Mesendoderm (in vitro differentiated cells): ENCODE results near the gene CFAP97D2.

ENCODE experiments used
- DNase-seq: peaks from one replicate; pipeline ENCODE4 v3.0.0; 2013
- H2AK5ac ChIP-seq: 2 replicates; pipeline ENCODE4 v1.6.1; 2013; ENCODE audit warnings: low read length, inconsistent platforms
- H2BK120ac ChIP-seq: 2 replicates; pipeline ENCODE4 v1.6.1; 2013; ENCODE audit warnings: low read depth, mild to moderate bottlenecking, low read length, moderate library complexity, mixed read lengths
- H2BK15ac ChIP-seq: replicated peaks from 2 replicates; pipeline ENCODE4 v1.6.1; 2013; ENCODE audit warnings: low read depth, mild to moderate bottlenecking, moderate library complexity
- H2BK5ac ChIP-seq: 2 replicates; pipeline ENCODE4 v1.6.1; 2013; ENCODE audit warnings: low read length, inconsistent platforms
- H3K18ac ChIP-seq: 2 replicates; pipeline ENCODE4 v1.6.1; 2013; ENCODE audit warnings: mild to moderate bottlenecking, low read length, mixed read lengths
- H3K23ac ChIP-seq: one replicate; pipeline ENCODE4 v1.6.1; 2013; ENCODE audit warnings: low read length
- H3K27ac ChIP-seq: 2 replicates; pipeline ENCODE4 v1.5.1; 2013; ENCODE audit warnings: low read depth, mild to moderate bottlenecking, inconsistent platforms, low read length, moderate library complexity
- H3K27me3 ChIP-seq: 2 replicates; pipeline ENCODE4 v1.6.1; 2013; ENCODE audit warnings: low read length, control low read depth, mild to moderate bottlenecking, inconsistent platforms; ENCODE audit not compliant: insufficient read depth, poor library complexity
- H3K36me3 ChIP-seq: 2 replicates; pipeline ENCODE4 v1.6.1; 2013; ENCODE audit warnings: low read length, inconsistent platforms; ENCODE audit not compliant: control insufficient read depth, insufficient read depth
- H3K4ac ChIP-seq: one replicate; pipeline ENCODE4 v1.6.1; 2013; ENCODE audit warnings: low read depth, mild to moderate bottlenecking, low read length, moderate library complexity
- H3K4me1 ChIP-seq: 2 replicates; pipeline ENCODE4 v1.6.1; 2013; ENCODE audit warnings: low read depth, low read length, inconsistent platforms; ENCODE audit not compliant: control insufficient read depth
- H3K4me2 ChIP-seq: 2 replicates; pipeline ENCODE4 v1.6.1; 2013; ENCODE audit warnings: low read length
- H3K4me3 ChIP-seq: 2 replicates; pipeline ENCODE4 v1.5.1; 2013; ENCODE audit warnings: mild to moderate bottlenecking, low read length
- H3K56ac ChIP-seq: one replicate; pipeline ENCODE4 v1.6.1; 2013; ENCODE audit warnings: low read length
- H3K79me1 ChIP-seq: 2 replicates; pipeline ENCODE4 v1.6.1; 2013; ENCODE audit warnings: low read length, inconsistent platforms
- H3K79me2 ChIP-seq: 2 replicates; pipeline ENCODE4 v1.6.1; 2013; ENCODE audit warnings: mild to moderate bottlenecking, low read length; ENCODE audit not compliant: control insufficient read depth, insufficient read depth
- H3K9ac ChIP-seq: 2 replicates; pipeline ENCODE4 v1.6.1; 2013; ENCODE audit warnings: low read length, inconsistent platforms
- H4K5ac ChIP-seq: one replicate; pipeline ENCODE4 v1.6.1; 2013; ENCODE audit warnings: low read length
- H4K8ac ChIP-seq: one replicate; pipeline ENCODE4 v1.6.1; 2013; ENCODE audit warnings: low read depth, mild to moderate bottlenecking, control low read depth, low read length, moderate library complexity
- WGBS: extraction: QIAGEN DNeasy Blood & Tissue Kit; methylation state at CpG from one replicate; pipeline ENCODE4 v1.1.7; 2013; ENCODE audit warnings: low lambda C conversion rate, missing lambda C conversion rate; ENCODE audit not compliant: insufficient coverage; ENCODE audit errors: extremely low coverage; 5-methylcytosine and 5-hydroxymethylcytosine counted together

CFAP97D2 gene

GRCh38 chr13:114237415-114238112, 58.5 kb downstream of the CFAP97D2 start:
- DNase-seq = no peak
- no peak overlapping the region for H3K18ac ChIP-seq
- H3K79me2 ChIP-seq = peaks cover 13% of the 10 kb centered on the region
- no peak overlapping the region for H3K56ac ChIP-seq
- no peak overlapping the region for H2BK5ac ChIP-seq
- no peak overlapping the region for H3K4me2 ChIP-seq
- WGBS = no CpG with 5 or more reads among the region's 7 CpGs
- H3K9ac ChIP-seq = no peak overlapping the region
- peaks cover 3% of the 10 kb centered on the region for H3K4me1 ChIP-seq
- no peak overlapping the region for H4K5ac ChIP-seq
- H2BK15ac ChIP-seq = no peak overlapping the region
- no peak overlapping the region for H2BK120ac ChIP-seq
- peaks cover 7% of the 10 kb centered on the region for H3K79me1 ChIP-seq
- peaks cover 3% of the 10 kb centered on the region for H3K36me3 ChIP-seq
- H2AK5ac ChIP-seq = no peak overlapping the region
- H4K8ac ChIP-seq = no peak overlapping the region
- H3K27ac ChIP-seq = no peak overlapping the region
- H3K27me3 ChIP-seq = no peaks in the 10 kb centered on the region
- no peak overlapping the region for H3K4ac ChIP-seq
- H3K23ac ChIP-seq = no peak overlapping the region
- H3K4me3 ChIP-seq = no peak overlapping the region

- Histone ChIP-seq H4K5ac (no peak overlapping the region), H3K23ac (no peak overlapping the region), H3K4me1 (no peaks in the 10 kb centered on the region), H3K27me3 (no peaks in the 10 kb centered on the region), H3K18ac (no peak overlapping the region), H3K4ac (no peak overlapping the region), H3K79me1 (peaks cover 4% of the 10 kb centered on the region), H4K8ac (no peak overlapping the region), H3K4me2 (no peak overlapping the region), H2BK120ac (no peak overlapping the region), H3K79me2 (peaks cover 3% of the 10 kb centered on the region), H2BK5ac (no peak overlapping the region), H2BK15ac (no peak overlapping the region), H3K56ac (no peak overlapping the region), H2AK5ac (no peak overlapping the region), H3K27ac (no peak overlapping the region), H3K4me3 (no peak overlapping the region), H3K9ac (no peak overlapping the region), H3K36me3 (peaks cover 16% of the 10 kb centered on the region)
- WGBS = no CpG with 5 or more reads among the region's 6 CpGs
- DNase-seq = no peak
These were observed 62.9 kb downstream of the CFAP97D2 start for GRCh38 chr13:114241918-114242317.

GRCh38 chr13:114243971-114244370, 64.9 kb downstream of the CFAP97D2 start:
- no peak overlapping the region for H3K18ac ChIP-seq

GRCh38 chr13:114244637-114245036, 65.6 kb downstream of the CFAP97D2 start:
- Histone ChIP-seq H3K36me3 (peaks cover 16% of the 10 kb centered on the region), H2AK5ac (no peak overlapping the region), H4K5ac (no peak overlapping the region)

More at GRCh38 chr13:114243971-114244370, 64.9 kb downstream of the CFAP97D2 start:
- no peak overlapping the region for H2BK15ac ChIP-seq
- peaks cover 16% of the 10 kb centered on the region for H3K36me3 ChIP-seq
- H4K5ac ChIP-seq = no peak overlapping the region
- H3K9ac ChIP-seq = no peak overlapping the region
- no peak overlapping the region for H3K4me3 ChIP-seq
- WGBS = no CpG with 5 or more reads among the region's 3 CpGs
- no peak overlapping the region for H3K27ac ChIP-seq
- H2AK5ac ChIP-seq = no peak overlapping the region
- H3K4me1 ChIP-seq = no peaks in the 10 kb centered on the region
- H3K4ac ChIP-seq = no peak overlapping the region
- no peak overlapping the region for H3K23ac ChIP-seq
- no peaks in the 10 kb centered on the region for H3K27me3 ChIP-seq
- H3K79me1 ChIP-seq = peaks cover 1% of the 10 kb centered on the region
- DNase-seq = no peak
- H3K4me2 ChIP-seq = no peak overlapping the region
- no peak overlapping the region for H4K8ac ChIP-seq
- H3K56ac ChIP-seq = no peak overlapping the region
- H3K79me2 ChIP-seq = no peaks in the 10 kb centered on the region
- no peak overlapping the region for H2BK120ac ChIP-seq
- H2BK5ac ChIP-seq = no peak overlapping the region

GRCh38 chr13:114248011-114248410, 69.0 kb downstream of the CFAP97D2 start:
- H3K27ac ChIP-seq = no peak overlapping the region

More at GRCh38 chr13:114244637-114245036, 65.6 kb downstream of the CFAP97D2 start:
- Histone ChIP-seq H3K18ac (no peak overlapping the region), H3K79me2 (no peaks in the 10 kb centered on the region), H3K56ac (no peak overlapping the region), H2BK15ac (no peak overlapping the region), H2BK5ac (no peak overlapping the region), H4K8ac (no peak overlapping the region), H3K9ac (no peak overlapping the region), H3K23ac (no peak overlapping the region), H3K4me2 (no peak overlapping the region), H3K27me3 (no peaks in the 10 kb centered on the region), H2BK120ac (no peak overlapping the region), H3K4me1 (no peaks in the 10 kb centered on the region), H3K79me1 (peaks cover 1% of the 10 kb centered on the region), H3K4ac (no peak overlapping the region), H3K27ac (no peak overlapping the region), H3K4me3 (no peak overlapping the region)
- no CpG with 5 or more reads among the region's 5 CpGs for WGBS
- no peak for DNase-seq

GRCh38 chr13:114249077-114249476, 70.0 kb downstream of the CFAP97D2 start:
- no peak overlapping the region for H3K4me3 ChIP-seq
- H3K9ac ChIP-seq = no peak overlapping the region
- WGBS = no CpG with 5 or more reads among the region's 7 CpGs
- no peaks in the 10 kb centered on the region for H3K79me2 ChIP-seq
- H3K23ac ChIP-seq = no peak overlapping the region
- no peak for DNase-seq
- no peaks in the 10 kb centered on the region for H3K4me1 ChIP-seq
- no peak overlapping the region for H3K56ac ChIP-seq
- H3K79me1 ChIP-seq = peaks cover 1% of the 10 kb centered on the region
- H2AK5ac ChIP-seq = no peak overlapping the region
- H3K36me3 ChIP-seq = peaks cover 9% of the 10 kb centered on the region
- H3K4ac ChIP-seq = no peak overlapping the region
- H3K4me2 ChIP-seq = no peak overlapping the region
- no peaks in the 10 kb centered on the region for H3K27me3 ChIP-seq
- no peak overlapping the region for H3K27ac ChIP-seq
- no peak overlapping the region for H4K8ac ChIP-seq
- H3K18ac ChIP-seq = no peak overlapping the region
- H2BK15ac ChIP-seq = no peak overlapping the region
- H2BK5ac ChIP-seq = no peak overlapping the region
- no peak overlapping the region for H2BK120ac ChIP-seq
- H4K5ac ChIP-seq = no peak overlapping the region

More at GRCh38 chr13:114248011-114248410, 69.0 kb downstream of the CFAP97D2 start:
- no peak overlapping the region for H3K4me2 ChIP-seq
- no peaks in the 10 kb centered on the region for H3K4me1 ChIP-seq
- H2BK120ac ChIP-seq = no peak overlapping the region
- peaks cover 1% of the 10 kb centered on the region for H3K79me1 ChIP-seq
- H3K9ac ChIP-seq = no peak overlapping the region
- no peak overlapping the region for H4K5ac ChIP-seq
- no peak overlapping the region for H3K4me3 ChIP-seq
- DNase-seq = no peak
- no peak overlapping the region for H3K18ac ChIP-seq
- H2AK5ac ChIP-seq = no peak overlapping the region
- no peak overlapping the region for H2BK5ac ChIP-seq
- no CpG with 5 or more reads among the region's 3 CpGs for WGBS
- no peak overlapping the region for H3K4ac ChIP-seq
- no peaks in the 10 kb centered on the region for H3K79me2 ChIP-seq
- peaks cover 11% of the 10 kb centered on the region for H3K36me3 ChIP-seq
- H3K23ac ChIP-seq = no peak overlapping the region
- H3K56ac ChIP-seq = no peak overlapping the region
- no peak overlapping the region for H2BK15ac ChIP-seq
- H4K8ac ChIP-seq = no peak overlapping the region
- H3K27me3 ChIP-seq = no peaks in the 10 kb centered on the region
